ENCODE results near the gene ADAMTS2.

ADAMTS2 gene

GRCh38 chr5:179278546-179278945 lies 66.7 kb downstream of the ADAMTS2 start:
- DNase-seq (ENCODE audit: low spot score), result no peak

GRCh38 chr5:179278119-179278518 lies 67.1 kb downstream of the ADAMTS2 start:
- no peak for DNase-seq (ENCODE audit: low spot score)

- DNase-seq (ENCODE audit: low spot score), result no peak
Measured at GRCh38 chr5:179276838-179277395, 68.3 kb downstream of the ADAMTS2 start.

GRCh38 chr5:179275941-179276837 lies 69.1 kb downstream of the ADAMTS2 start:
- no peak for DNase-seq (ENCODE audit: low spot score)

GRCh38 chr5:179275381-179275878 lies 69.8 kb downstream of the ADAMTS2 start:
- DNase-seq (ENCODE audit: low spot score), result no peak

- no peak for DNase-seq (ENCODE audit: low spot score)
Measured at GRCh38 chr5:179274321-179275315, 70.6 kb downstream of the ADAMTS2 start.

GRCh38 chr5:179273441-179274145 lies 71.7 kb downstream of the ADAMTS2 start:
- DNase-seq (ENCODE audit: low spot score), result no peak

- no peak for DNase-seq (ENCODE audit: low spot score)
Measured at GRCh38 chr5:179273073-179273435, 72.2 kb downstream of the ADAMTS2 start.

GRCh38 chr5:179272326-179273072 lies 72.8 kb downstream of the ADAMTS2 start:
- no peak for DNase-seq (ENCODE audit: low spot score)

GRCh38 chr5:179271821-179272325 lies 73.4 kb downstream of the ADAMTS2 start:
- DNase-seq (ENCODE audit: low spot score), result no peak

GRCh38 chr5:179271428-179271734 lies 73.9 kb downstream of the ADAMTS2 start:
- DNase-seq (ENCODE audit: low spot score), result no peak

GRCh38 chr5:179270581-179271427 lies 74.5 kb downstream of the ADAMTS2 start:
- DNase-seq (ENCODE audit: low spot score), result no peak

- no peak for DNase-seq (ENCODE audit: low spot score)
Measured at GRCh38 chr5:179269781-179270543, 75.3 kb downstream of the ADAMTS2 start.

- no peak for DNase-seq (ENCODE audit: low spot score)
Measured at GRCh38 chr5:179268966-179269693, 76.1 kb downstream of the ADAMTS2 start.

- no peak for DNase-seq (ENCODE audit: low spot score)
Measured at GRCh38 chr5:179268399-179268952, 76.8 kb downstream of the ADAMTS2 start.

- DNase-seq (ENCODE audit: low spot score), result no peak
Measured at GRCh38 chr5:179267671-179268083, 77.6 kb downstream of the ADAMTS2 start.

- DNase-seq (ENCODE audit: low spot score), result no peak
Measured at GRCh38 chr5:179267071-179267670, 78.1 kb downstream of the ADAMTS2 start.
